Stimulated activated CD8-positive, alpha-beta memory T cell treated with anti-CD3 and anti-CD28 coated beads, Interleukin-4, amount 100 ng/mL, for 1 hour (primary cell): ENCODE data around the gene CA6.
"Not testable (repeated sequence)": the region's sequence is repeated elsewhere in the genome, so short reads cannot be mapped to it uniquely, and the experiment has no call there.

Experiments used
- DNase-seq, 2 donors: peaks; one replicate each; pipeline ENCODE4 v3.0.0-alpha.2; 2020; ENCODE audit warnings: low read depth in 2 of 2, low spot score in 1 of 2

CA6 gene

DNA sequence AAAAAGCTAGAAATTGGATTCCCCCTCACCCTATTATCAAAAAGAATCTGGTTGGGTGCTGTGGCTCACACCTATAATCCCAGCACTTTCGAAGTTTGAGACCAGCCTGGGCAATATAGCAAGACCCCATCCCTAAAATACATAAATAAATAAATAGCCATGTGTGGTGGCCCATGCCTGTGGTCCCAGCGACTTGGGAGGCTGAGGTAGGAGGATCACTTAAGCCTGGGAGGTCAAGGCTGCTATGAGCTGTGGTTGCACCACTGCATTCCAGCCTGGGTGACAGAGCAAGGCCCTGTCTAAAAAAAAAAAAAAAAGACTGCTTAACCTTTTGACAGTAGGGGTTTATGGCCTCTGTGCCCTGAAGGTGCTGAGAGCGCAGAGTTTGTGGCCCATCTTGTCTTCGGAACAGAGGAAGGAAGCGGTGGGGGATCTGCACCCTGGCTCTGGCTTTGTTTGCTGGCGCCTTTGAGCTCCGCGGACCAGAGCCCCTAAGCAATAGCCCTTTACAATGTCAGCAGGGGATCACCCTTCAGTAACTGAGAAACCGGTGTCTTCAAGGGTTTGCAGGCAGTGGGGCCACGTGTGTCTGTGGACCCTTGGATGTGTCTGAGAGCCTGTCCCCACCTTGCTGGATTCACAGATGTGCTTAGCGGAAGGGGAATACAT is 58.5 kb downstream of the CA6 start:
- DNase-seq = no peak

DNA sequence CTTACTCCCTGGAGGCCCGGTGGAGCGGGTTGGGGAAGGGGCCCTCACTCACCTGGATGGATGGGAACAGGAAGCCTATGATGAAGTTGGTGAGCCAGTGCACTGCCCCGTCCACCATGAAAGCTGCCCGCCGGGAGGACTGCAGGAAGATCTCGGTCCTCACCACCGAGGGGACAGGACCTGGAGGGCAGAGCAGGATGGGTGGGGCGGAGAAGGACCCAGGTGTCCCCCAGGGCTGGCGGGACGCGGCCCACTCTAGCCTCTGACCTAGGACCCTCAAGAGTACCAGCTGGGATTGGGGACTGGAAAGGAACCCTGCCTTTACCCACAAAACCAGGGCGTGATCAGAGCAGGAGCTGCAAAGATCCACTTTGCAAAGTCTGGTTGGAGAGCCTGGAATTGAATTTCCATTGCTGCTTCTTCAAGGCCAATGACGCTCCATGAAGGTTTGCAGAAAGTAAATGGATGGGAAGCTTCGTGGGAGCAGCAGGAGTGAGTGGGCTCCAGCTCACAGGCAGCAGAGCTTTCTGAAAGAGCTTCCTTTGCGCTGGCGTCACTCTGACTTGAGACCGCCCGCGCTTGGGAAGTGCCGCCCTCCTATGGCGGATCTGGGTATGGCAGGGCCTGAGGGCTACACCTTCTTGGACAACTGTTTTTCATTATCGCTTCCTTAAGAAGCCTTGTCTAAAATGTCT is 59.2 kb downstream of the CA6 start:
- peak; percentile 54 to 63 for DNase-seq

GRCh38 chr1:9005395-9005708 is 59.7 kb downstream of the CA6 start:
- DNase-seq = no peak

GRCh38 chr1:9006956-9007615 is 61.4 kb downstream of the CA6 start:
- DNase-seq = no peak

DNA sequence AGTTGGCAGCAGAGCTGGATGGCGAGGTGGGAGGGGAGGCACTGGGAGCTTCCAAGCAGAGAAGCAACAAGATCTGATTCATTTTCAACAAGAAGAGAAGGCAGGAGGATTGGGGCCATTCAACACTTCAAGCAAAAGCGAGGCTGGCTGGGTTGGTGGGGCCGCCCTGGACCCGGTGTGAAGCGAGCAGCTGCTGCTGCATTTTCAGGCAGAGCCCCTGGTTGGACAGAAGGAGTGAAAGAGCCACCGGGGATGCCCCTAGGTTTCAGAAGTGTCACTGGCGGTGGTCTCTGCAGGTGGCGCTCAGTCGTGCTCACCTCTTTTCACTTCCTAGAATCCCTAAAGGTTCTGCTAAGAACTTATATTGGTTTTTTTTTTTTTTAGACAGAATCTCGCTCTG is 62.6 kb downstream of the CA6 start:
- no peak for DNase-seq

GRCh38 chr1:9009438-9010370 is 64.0 kb downstream of the CA6 start:
- DNase-seq = no peak

DNA sequence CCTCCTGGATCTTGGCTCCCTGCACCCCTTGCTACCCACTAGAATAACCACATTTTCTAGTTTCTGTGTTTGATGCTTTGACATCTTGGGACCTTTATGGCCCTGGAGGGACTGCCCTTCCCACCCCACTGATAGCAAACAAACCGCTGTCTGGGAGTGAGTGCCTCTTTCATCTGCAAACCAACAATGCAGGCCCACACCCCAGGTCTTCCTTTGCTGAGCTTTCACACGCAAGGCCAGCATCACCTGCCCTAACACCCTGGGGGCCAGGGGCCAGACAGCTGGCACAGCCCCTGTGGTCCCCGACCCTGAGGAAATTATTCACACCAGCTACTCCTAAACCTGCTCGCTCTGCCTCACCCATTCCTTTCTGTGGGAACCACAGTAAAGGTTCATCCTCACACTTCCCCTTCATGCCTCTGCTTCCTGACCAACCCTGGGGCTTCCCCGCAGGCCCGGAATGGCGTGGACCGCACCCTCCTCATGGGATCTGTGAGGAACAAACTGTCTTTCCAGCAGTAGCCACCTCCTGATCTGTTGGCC is 65.2 kb downstream of the CA6 start:
- no peak for DNase-seq

- no peak for DNase-seq
Measured at GRCh38 chr1:9013819-9014218, 68.2 kb downstream of the CA6 start.

GRCh38 chr1:9014475-9015375 is 69.1 kb downstream of the CA6 start:
- DNase-seq = no peak

- DNase-seq = no peak
Measured at GRCh38 chr1:9016455-9016854, 70.8 kb downstream of the CA6 start.

- no peak for DNase-seq
Measured at GRCh38 chr1:9018333-9018732, 72.7 kb downstream of the CA6 start.

- DNase-seq = no peak
Measured at GRCh38 chr1:9019896-9020295, 74.2 kb downstream of the CA6 start.

GRCh38 chr1:9020305-9020704 is 74.6 kb downstream of the CA6 start:
- DNase-seq = no peak

- DNase-seq = not testable (repeated sequence)
Measured at GRCh38 chr1:9022026-9022738, 76.5 kb downstream of the CA6 start.

- no peak for DNase-seq
Measured at GRCh38 chr1:9022773-9023172, 77.1 kb downstream of the CA6 start.
